Lung (tissue), 12 donors: ENCODE measurements around the gene RNF150. TPM values are rescaled to one million over a fixed set of nuclear protein-coding genes. Genes with fewer than 3 reads are reported as not detected.

Source experiments
- ATAC-seq: fragments of 200-7000 bp; cut with Tn5 transposase; one replicate; pipeline ENCODE4 v1.9.1; 2020; ENCODE audit warnings: moderate number of reproducible peaks; ENCODE audit not compliant: insufficient read depth, low FRiP score
- DNase-seq, 3 donors: peaks; one replicate each; pipeline ENCODE4 v3.0.0-alpha.2; 2013 to 2017
- H3K27ac ChIP-seq, 2 donors: one replicate each; pipeline ENCODE4 v1.5.1; 2013; ENCODE audit warnings: mild to moderate bottlenecking in 2 of 2, moderate library complexity in 2 of 2, control low read depth in 1 of 2, inconsistent platforms in 1 of 2, low read depth in 1 of 2, low read length in 1 of 2
- H3K27me3 ChIP-seq, 3 donors: one replicate each; pipeline ENCODE4 v1.5.1; 2013; ENCODE audit warnings: low read length in 2 of 3; ENCODE audit not compliant: control insufficient read depth in 3 of 3, insufficient read depth in 3 of 3
- H3K36me3 ChIP-seq, 4 donors: one replicate each; pipeline ENCODE4 v1.5.1; 2013; ENCODE audit warnings: low read length in 4 of 4, mild to moderate bottlenecking in 1 of 4, moderate library complexity in 1 of 4; ENCODE audit not compliant: control insufficient read depth in 4 of 4, insufficient read depth in 4 of 4
- H3K4me1 ChIP-seq, 5 donors: one replicate each; pipeline ENCODE4 v1.5.1; 2013; ENCODE audit warnings: low read length in 5 of 5, mild to moderate bottlenecking in 2 of 5, moderate library complexity in 1 of 5; ENCODE audit not compliant: control insufficient read depth in 5 of 5, insufficient read depth in 5 of 5
- H3K4me3 ChIP-seq: one replicate; pipeline ENCODE4 v1.5.1; 2013; ENCODE audit warnings: mild to moderate bottlenecking, control low read depth, moderate library complexity
- H3K9ac ChIP-seq, 2 donors: one replicate each; pipeline ENCODE4 v1.5.1; 2013; ENCODE audit warnings: low read length in 2 of 2, control low read depth in 1 of 2; ENCODE audit not compliant: insufficient read depth in 1 of 2
- H3K9me3 ChIP-seq, 4 donors: one replicate each; pipeline ENCODE4 v1.5.1; 2013; ENCODE audit warnings: low read length in 3 of 4, mild to moderate bottlenecking in 1 of 4, moderate library complexity in 1 of 4; ENCODE audit not compliant: control insufficient read depth in 4 of 4, insufficient read depth in 3 of 4
- CTCF ChIP-seq: IDR thresholded peaks from 2 replicates; pipeline ENCODE4 v1.5.1; 2012; ENCODE audit warnings: mild to moderate bottlenecking; ENCODE audit errors: control extremely low read depth, extremely low read depth
- WGBS, 2 donors: extraction: QIAGEN DNeasy Blood & Tissue Kit; methylation state at CpG; one replicate each; pipeline ENCODE4 v1.1.7; 2013; 5-methylcytosine and 5-hydroxymethylcytosine counted together
- polyA plus RNA-seq, 2 donors: library from polyadenylated mRNA; stranded (reverse); fragments of 200-250 nt; gene quantifications; one replicate each; pipeline ENCODE4 v1.2.1, GENCODE V29; 2013
- total RNA-seq, 2 donors: library from RNA; depleted of rRNA in 1 of 2; stranded (reverse); fragments of >200 nt in 1 of 2; gene quantifications; one replicate each; pipeline ENCODE4 v1.2.1, GENCODE V29; 2014 to 2021
- donor health status: control.
- donor health status: control.
- donor health status: Bipolar disorder and iron deficiency.
- donor health status: healthy.
- donor health status: DM: yes; HTN: yes; CAD: no.

The RNF150 gene
- total and polyA plus RNA-seq, 4 donors: 0.18 to 19.3 (median 2.1) TPM

GRCh38 chr4:140861359-140862176 is 271.7 kb downstream of the RNF150 start:
- ATAC-seq (peak; percentile 68), DNase-seq (peak; percentile 84 to 97 (median 93))
- Histone ChIP-seq H3K9me3 (no peaks in the 10 kb centered on the region), H3K36me3 (peaks cover 0 to 4% (median 1%) of the 10 kb centered on the region in 4 donors), H3K4me1 (peaks cover 0 to 8% (median 5%) of the 10 kb centered on the region in 5 donors), H3K9ac (no peak overlapping the region), H3K4me3 (no peak overlapping the region), H3K27ac (peak overlapping the region in 1 of 2 donors; percentile 62), H3K27me3 (no peaks in the 10 kb centered on the region)
- peak; percentile 73 for TF ChIP-seq CTCF
- WGBS, 2 donors: 41 to 44% methylated on average over 7 of the region's 7 CpGs

- Histone ChIP-seq H3K9me3 (no peaks in the 10 kb centered on the region), H3K9ac (no peak overlapping the region), H3K4me1 (peaks cover 0 to 12% (median 5%) of the 10 kb centered on the region in 5 donors), H3K27me3 (no peaks in the 10 kb centered on the region), H3K27ac (no peak overlapping the region), H3K36me3 (no peaks in the 10 kb centered on the region), H3K4me3 (no peak overlapping the region)
- ATAC-seq (no peak), DNase-seq (peak in 1 of 3 donors; percentile 37)
- no peak for TF ChIP-seq CTCF
- WGBS, 2 donors: 67 to 69% methylated on average over 3 of the region's 3 CpGs
These were observed 274.4 kb downstream of the RNF150 start for GRCh38 chr4:140858897-140859296.

GRCh38 chr4:140857111-140857510 is 276.2 kb downstream of the RNF150 start:
- Histone ChIP-seq H3K27ac (peak overlapping the region in 1 of 2 donors; percentile 28), H3K9me3 (no peaks in the 10 kb centered on the region), H3K9ac (no peak overlapping the region), H3K36me3 (no peaks in the 10 kb centered on the region), H3K27me3 (no peaks in the 10 kb centered on the region), H3K4me3 (no peak overlapping the region), H3K4me1 (peaks cover 0 to 12% (median 5%) of the 10 kb centered on the region in 5 donors)
- ATAC-seq (no peak), DNase-seq (no peak)
- TF ChIP-seq CTCF: no peak
- 82 to 88% methylated on average over 2 of the region's 2 CpGs for WGBS, 2 donors
